ENCODE measurements around the gene CCDC146. TPM values are rescaled to one million over a fixed set of nuclear protein-coding genes. Genes with fewer than 3 reads are reported as not detected.

The CCDC146 gene
- total RNA-seq, 2 donors from 2014 or later, result 11.8 to 12.1 TPM

DNA sequence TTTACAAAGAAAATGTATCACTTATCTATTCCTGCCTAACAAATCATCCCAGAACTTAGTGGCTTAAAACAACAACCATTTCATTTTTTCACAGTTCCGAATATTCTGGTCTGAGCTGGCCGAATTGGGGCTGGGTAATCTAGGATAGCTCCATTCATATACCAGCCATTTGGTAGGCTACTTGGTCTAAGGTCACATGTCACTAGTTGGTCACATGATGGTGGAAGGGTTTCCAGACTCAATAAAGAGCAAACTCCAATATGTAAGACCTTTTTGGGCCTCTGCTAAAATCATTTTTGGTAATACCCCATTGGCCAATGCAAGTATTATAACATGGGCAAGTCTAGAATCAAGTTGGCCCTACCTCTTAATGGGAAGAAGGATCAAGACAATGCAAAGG lies 132.5 kb downstream of the CCDC146 start:
- Histone ChIP-seq H3K36me3 (no peaks in the 10 kb centered on the region), H3K4me3 (no peak overlapping the region), H3K27ac (no peak overlapping the region), H3K4me1 (ENCODE audit: control insufficient read depth in 1 of 2, low read depth in 2 of 2) (peaks cover 4 to 13% of the 10 kb centered on the region in 2 donors), H3K27me3 (replicated peaks; ENCODE audit: insufficient read depth) (no peaks in the 10 kb centered on the region), H3K9me3 (no peaks in the 10 kb centered on the region)
- no peak for DNase-seq (ENCODE audit: low spot score)
- no peak for TF ChIP-seq CTCF (IDR thresholded peaks at IDR 0.05)
- ATAC-seq (ENCODE audit: insufficient number of reproducible peaks, low FRiP score, low read depth), result no peak

GRCh38 chr7:77258014-77258413 lies 135.6 kb downstream of the CCDC146 start:
- TF ChIP-seq CTCF (IDR thresholded peaks at IDR 0.05), result no peak
- ATAC-seq (ENCODE audit: insufficient number of reproducible peaks, low FRiP score, low read depth), result no peak
- no peak for DNase-seq (ENCODE audit: low spot score)
- Histone ChIP-seq H3K27ac (no peak overlapping the region), H3K4me3 (no peak overlapping the region), H3K4me1 (ENCODE audit: control insufficient read depth in 1 of 2, low read depth in 2 of 2) (no peaks in the 10 kb centered on the region), H3K36me3 (no peaks in the 10 kb centered on the region), H3K9me3 (no peaks in the 10 kb centered on the region), H3K27me3 (replicated peaks; ENCODE audit: insufficient read depth) (no peaks in the 10 kb centered on the region)

- Histone ChIP-seq H3K4me1 (ENCODE audit: control insufficient read depth in 1 of 2, low read depth in 2 of 2) (no peaks in the 10 kb centered on the region), H3K36me3 (no peaks in the 10 kb centered on the region), H3K27ac (no peak overlapping the region), H3K27me3 (replicated peaks; ENCODE audit: insufficient read depth) (no peaks in the 10 kb centered on the region), H3K9me3 (no peaks in the 10 kb centered on the region), H3K4me3 (no peak overlapping the region)
- no peak for ATAC-seq (ENCODE audit: insufficient number of reproducible peaks, low FRiP score, low read depth)
- TF ChIP-seq CTCF (IDR thresholded peaks at IDR 0.05), result no peak
- DNase-seq (ENCODE audit: low spot score), result no peak
Measured at GRCh38 chr7:77258593-77258992, 136.2 kb downstream of the CCDC146 start.

DNA sequence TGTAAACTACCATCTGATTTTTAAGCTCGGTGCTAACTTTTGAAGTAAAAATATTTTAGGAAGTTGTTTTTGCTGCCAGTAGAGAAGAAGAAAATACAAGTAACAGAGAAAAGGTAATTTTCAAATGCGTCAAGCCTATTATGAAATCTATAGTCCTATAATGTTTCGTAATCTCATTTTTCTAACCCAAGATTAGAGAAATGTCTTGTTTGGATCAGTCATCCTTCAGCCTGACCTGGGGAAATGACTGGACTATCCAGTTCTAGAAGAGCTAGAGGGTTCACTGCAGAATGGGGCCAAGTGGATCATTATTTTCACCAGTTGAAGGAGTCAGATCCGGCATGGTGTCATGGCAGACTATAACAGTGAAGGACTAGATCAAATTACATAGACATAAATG lies 139.9 kb downstream of the CCDC146 start:
- Histone ChIP-seq H3K27me3 (replicated peaks; ENCODE audit: insufficient read depth) (no peaks in the 10 kb centered on the region), H3K9me3 (no peaks in the 10 kb centered on the region), H3K4me3 (no peak overlapping the region), H3K36me3 (no peaks in the 10 kb centered on the region), H3K27ac (no peak overlapping the region), H3K4me1 (ENCODE audit: control insufficient read depth in 1 of 2, low read depth in 2 of 2) (no peaks in the 10 kb centered on the region)
- ATAC-seq (ENCODE audit: insufficient number of reproducible peaks, low FRiP score, low read depth), result no peak
- DNase-seq (ENCODE audit: low spot score), result no peak
- no peak for TF ChIP-seq CTCF (IDR thresholded peaks at IDR 0.05)

DNA sequence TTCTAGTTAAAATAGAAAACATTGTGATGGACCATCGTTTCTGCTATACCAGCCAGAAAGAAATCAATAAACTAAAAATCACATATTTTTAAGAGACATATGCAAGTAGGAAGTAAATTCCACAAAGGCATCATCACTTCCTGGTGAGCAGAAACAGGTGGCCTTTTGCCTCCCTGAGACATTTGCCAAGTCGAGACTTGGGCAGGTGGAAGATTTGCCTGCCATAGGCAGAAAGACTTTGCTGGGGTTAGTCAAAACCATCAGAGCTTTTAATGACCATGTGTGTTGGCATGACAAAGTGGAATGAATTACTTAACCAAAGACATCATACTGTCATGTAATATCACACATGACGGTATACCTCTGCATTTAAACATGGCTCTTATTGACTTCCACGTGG lies 143.3 kb downstream of the CCDC146 start:
- no peak for ATAC-seq (ENCODE audit: insufficient number of reproducible peaks, low FRiP score, low read depth)
- no peak for TF ChIP-seq CTCF (IDR thresholded peaks at IDR 0.05)

More for the DNA sequence above, 143.3 kb downstream of the CCDC146 start:
- H3K36me3 ChIP-seq, result no peaks in the 10 kb centered on the region
- no peak for DNase-seq (ENCODE audit: low spot score)
- H3K9me3 ChIP-seq, result no peaks in the 10 kb centered on the region
- H3K4me3 ChIP-seq, result no peak overlapping the region
- H3K4me1 ChIP-seq (ENCODE audit: control insufficient read depth in 1 of 2, low read depth in 2 of 2), result peaks cover 12 to 18% of the 10 kb centered on the region in 2 donors
- no peaks in the 10 kb centered on the region for H3K27me3 ChIP-seq (replicated peaks; ENCODE audit: insufficient read depth)
- no peak overlapping the region for H3K27ac ChIP-seq

All from thoracic aorta (tissue), 2 donors.